WERI-Rb-1 (cell line): ENCODE results near the gene SOCS2.

Experiments
- DNase-seq: peaks from one replicate; pipeline ENCODE4 v3.0.0-alpha.2; 2020
- H3K27ac ChIP-seq: fragments of 250-450 bp; sonication (Bioruptor Pico); 2 replicates; pipeline ENCODE4 v1.5.1; 2020; ENCODE audit warnings: mild to moderate bottlenecking, moderate library complexity
- H3K27me3 ChIP-seq: fragments of 250-450 bp; sonication (Bioruptor Pico); 2 replicates; pipeline ENCODE4 v1.5.1; 2021; ENCODE audit warnings: mild to moderate bottlenecking, low read depth, moderate library complexity; ENCODE audit not compliant: insufficient read depth, severe bottlenecking
- H3K36me3 ChIP-seq: fragments of 250-450 bp; sonication (Bioruptor Pico); 2 replicates; pipeline ENCODE4 v1.5.1; 2020; ENCODE audit warnings: mild to moderate bottlenecking, moderate library complexity
- H3K4me3 ChIP-seq: 2 replicates; pipeline ENCODE4 v1.5.1; 2011; ENCODE audit warnings: low read depth, mild to moderate bottlenecking, control low read depth, low read length
- H3K9me3 ChIP-seq: fragments of 250-450 bp; sonication (Bioruptor Pico); 2 replicates; pipeline ENCODE4 v1.5.1; 2021; ENCODE audit warnings: mild to moderate bottlenecking, moderate library complexity; ENCODE audit not compliant: severe bottlenecking
- CTCF ChIP-seq: IDR thresholded peaks from 2 replicates; pipeline ENCODE4 v1.5.1; 2011; ENCODE audit warnings: low read depth, mild to moderate bottlenecking, control low read depth, inconsistent platforms, low read length

SOCS2 gene

GRCh38 chr12:93602897-93603668 is 30.6 kb downstream of the SOCS2 start:
- no peak for TF ChIP-seq CTCF
- no peak overlapping the region for H3K27ac ChIP-seq

GRCh38 chr12:93603762-93604161 is 31.3 kb downstream of the SOCS2 start:
- Histone ChIP-seq H3K27ac (no peak overlapping the region), H3K27me3 (no peaks in the 10 kb centered on the region), H3K4me3 (no peak overlapping the region), H3K36me3 (no peaks in the 10 kb centered on the region), H3K9me3 (no peaks in the 10 kb centered on the region)
- DNase-seq: no peak
- no peak for TF ChIP-seq CTCF

More at GRCh38 chr12:93602897-93603668, 30.6 kb downstream of the SOCS2 start:
- no peak for DNase-seq
- Histone ChIP-seq H3K27me3 (no peaks in the 10 kb centered on the region), H3K36me3 (no peaks in the 10 kb centered on the region), H3K9me3 (no peaks in the 10 kb centered on the region), H3K4me3 (no peak overlapping the region)

- no peaks in the 10 kb centered on the region for H3K9me3 ChIP-seq
- no peaks in the 10 kb centered on the region for H3K27me3 ChIP-seq
- no peak overlapping the region for H3K27ac ChIP-seq
- no peaks in the 10 kb centered on the region for H3K36me3 ChIP-seq
- DNase-seq: no peak
- TF ChIP-seq CTCF: no peak
- H3K4me3 ChIP-seq: no peak overlapping the region
Observed at GRCh38 chr12:93608313-93608712, 35.8 kb downstream of the SOCS2 start.

GRCh38 chr12:93609281-93610192 is 37.1 kb downstream of the SOCS2 start:
- no peak for TF ChIP-seq CTCF
- Histone ChIP-seq H3K27me3 (no peaks in the 10 kb centered on the region), H3K9me3 (no peaks in the 10 kb centered on the region), H3K36me3 (no peaks in the 10 kb centered on the region), H3K4me3 (no peak overlapping the region), H3K27ac (no peak overlapping the region)
- no peak for DNase-seq

GRCh38 chr12:93612776-93613175 is 40.3 kb downstream of the SOCS2 start:
- Histone ChIP-seq H3K27ac (no peak overlapping the region), H3K27me3 (no peaks in the 10 kb centered on the region), H3K9me3 (no peaks in the 10 kb centered on the region), H3K36me3 (no peaks in the 10 kb centered on the region), H3K4me3 (no peak overlapping the region)
- no peak for DNase-seq
- no peak for TF ChIP-seq CTCF
